Measurements from ENCODE around the gene PLK1.

GRCh38 chr16:23679274-23679985, 741 bp downstream of the PLK1 start:
- no peak for TF ChIP-seq TAF1 (IDR thresholded peaks at IDR 0.05; ENCODE audit: low read depth)
- no peak for TF ChIP-seq EP300 (IDR thresholded peaks at IDR 0.05; ENCODE audit: borderline replicate concordance)
- no peak for TF ChIP-seq ZBTB7A (IDR thresholded peaks at IDR 0.05; ENCODE audit: low read depth)
- TF ChIP-seq CEBPB (IDR thresholded peaks at IDR 0.05), result no peak
- no peak for TF ChIP-seq TCF12 (IDR thresholded peaks at IDR 0.05; ENCODE audit: low read depth)
